ENCODE data around the gene MAP3K5.

MAP3K5 gene

DNA sequence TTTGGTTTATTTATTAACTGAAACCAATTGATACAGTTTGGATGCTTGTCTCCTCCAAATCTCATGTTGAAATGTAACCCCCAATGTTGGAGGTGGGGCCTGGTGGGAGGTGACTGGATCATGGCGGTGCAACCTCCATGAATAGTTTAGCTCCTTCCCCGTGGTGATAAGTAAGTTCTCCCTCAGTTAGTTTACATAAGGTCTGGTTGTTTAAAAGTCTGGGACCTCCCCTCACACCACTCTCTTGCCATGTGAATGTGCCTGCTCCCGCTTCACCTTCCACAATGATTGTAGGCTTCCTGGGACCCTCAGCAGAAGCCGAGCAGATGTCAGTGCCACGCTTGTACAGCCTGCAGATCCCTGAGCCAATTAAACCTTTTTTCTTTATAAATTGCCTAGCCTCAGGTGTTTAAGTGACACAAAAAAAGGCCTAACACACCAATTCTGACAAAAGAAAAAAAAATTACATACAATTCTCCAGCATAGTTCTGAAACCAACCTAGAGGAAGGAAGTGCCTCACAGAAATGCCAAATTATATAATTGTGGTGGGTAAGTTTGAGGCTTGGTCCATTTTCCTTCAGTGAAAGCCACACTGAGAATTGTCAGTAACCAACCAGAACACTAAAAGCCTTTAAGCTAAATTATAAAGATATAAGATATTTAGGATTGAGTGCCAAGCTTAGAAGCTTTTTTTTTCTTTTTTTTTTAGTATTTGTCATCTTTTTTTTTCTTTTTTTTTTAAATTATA lies 257.1 kb downstream of the MAP3K5 start:
- Histone ChIP-seq H3K27me3 (ENCODE audit: low read length) (no peaks in the 10 kb centered on the region), H3K4me2 (ENCODE audit: low read depth, low read length, poor library complexity, severe bottlenecking) (no peak overlapping the region), H3K9me3 (ENCODE audit: insufficient read depth, low read length) (no peaks in the 10 kb centered on the region), H3K4me3 (ENCODE audit: insufficient read depth, low read length, poor library complexity, severe bottlenecking) (no peak overlapping the region), H3K36me3 (ENCODE audit: low read length) (no peaks in the 10 kb centered on the region), H3K9me2 (replicated peaks; ENCODE audit: insufficient read depth, low read length) (no peaks in the 10 kb centered on the region), H3F3A (ENCODE audit: insufficient read depth) (no peaks in the 10 kb centered on the region), H4K20me1 (ENCODE audit: low read depth, low read length) (no peaks in the 10 kb centered on the region), H3K9ac (ENCODE audit: low read length) (no peak overlapping the region), H2AFZ (ENCODE audit: low read depth, low read length, severe bottlenecking) (no peak overlapping the region), H3K27ac (ENCODE audit: low read depth, low read length) (no peak overlapping the region), H3K79me2 (ENCODE audit: insufficient read depth, low read length) (no peaks in the 10 kb centered on the region)
- TF ChIP-seq, protein P1, sequence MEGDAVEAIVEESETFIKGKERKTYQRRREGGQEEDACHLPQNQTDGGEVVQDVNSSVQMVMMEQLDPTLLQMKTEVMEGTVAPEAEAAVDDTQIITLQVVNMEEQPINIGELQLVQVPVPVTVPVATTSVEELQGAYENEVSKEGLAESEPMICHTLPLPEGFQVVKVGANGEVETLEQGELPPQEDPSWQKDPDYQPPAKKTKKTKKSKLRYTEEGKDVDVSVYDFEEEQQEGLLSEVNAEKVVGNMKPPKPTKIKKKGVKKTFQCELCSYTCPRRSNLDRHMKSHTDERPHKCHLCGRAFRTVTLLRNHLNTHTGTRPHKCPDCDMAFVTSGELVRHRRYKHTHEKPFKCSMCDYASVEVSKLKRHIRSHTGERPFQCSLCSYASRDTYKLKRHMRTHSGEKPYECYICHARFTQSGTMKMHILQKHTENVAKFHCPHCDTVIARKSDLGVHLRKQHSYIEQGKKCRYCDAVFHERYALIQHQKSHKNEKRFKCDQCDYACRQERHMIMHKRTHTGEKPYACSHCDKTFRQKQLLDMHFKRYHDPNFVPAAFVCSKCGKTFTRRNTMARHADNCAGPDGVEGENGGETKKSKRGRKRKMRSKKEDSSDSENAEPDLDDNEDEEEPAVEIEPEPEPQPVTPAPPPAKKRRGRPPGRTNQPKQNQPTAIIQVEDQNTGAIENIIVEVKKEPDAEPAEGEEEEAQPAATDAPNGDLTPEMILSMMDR (IDR thresholded peaks at IDR 0.05; ENCODE audit: insufficient read depth, low read length, poor library complexity, severe bottlenecking), result no peak
- no peak for TF ChIP-seq EZH2phosphoT487 (conservative IDR thresholded peaks at IDR 0.05; ENCODE audit: low read length)

DNA sequence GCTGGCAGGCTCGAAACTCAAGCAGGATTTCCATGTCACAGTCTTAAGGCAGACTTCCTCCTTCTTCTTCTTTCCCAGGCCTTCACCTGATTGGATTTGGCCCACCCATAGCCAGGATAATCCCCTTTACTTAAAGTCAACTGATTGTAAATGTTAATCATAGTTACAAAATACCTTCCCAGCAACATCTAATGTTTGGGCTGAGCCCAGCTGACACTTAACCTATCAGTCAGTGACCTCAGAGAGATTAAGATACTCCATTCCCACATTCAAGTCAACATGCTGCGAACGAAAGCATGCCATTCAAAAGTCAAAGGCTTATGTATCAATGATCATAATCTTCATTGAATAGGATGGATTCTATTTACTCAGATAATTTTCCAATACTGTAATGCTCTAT lies 258.0 kb downstream of the MAP3K5 start:
- TF ChIP-seq, protein P1 (IDR thresholded peaks at IDR 0.05; ENCODE audit: insufficient read depth, low read length, poor library complexity, severe bottlenecking), result no peak
- TF ChIP-seq EZH2phosphoT487 (conservative IDR thresholded peaks at IDR 0.05; ENCODE audit: low read length), result no peak
- H3K9me3 ChIP-seq (ENCODE audit: insufficient read depth, low read length), result no peaks in the 10 kb centered on the region
- H3K9ac ChIP-seq (ENCODE audit: low read length), result no peak overlapping the region
- no peaks in the 10 kb centered on the region for H3F3A ChIP-seq (ENCODE audit: insufficient read depth)
- H3K27ac ChIP-seq (ENCODE audit: low read depth, low read length), result no peak overlapping the region
- H4K20me1 ChIP-seq (ENCODE audit: low read depth, low read length), result no peaks in the 10 kb centered on the region
- no peak overlapping the region for H3K4me2 ChIP-seq (ENCODE audit: low read depth, low read length, poor library complexity, severe bottlenecking)
- H2AFZ ChIP-seq (ENCODE audit: low read depth, low read length, severe bottlenecking), result no peak overlapping the region
- H3K79me2 ChIP-seq (ENCODE audit: insufficient read depth, low read length), result no peaks in the 10 kb centered on the region
- no peaks in the 10 kb centered on the region for H3K9me2 ChIP-seq (replicated peaks; ENCODE audit: insufficient read depth, low read length)
- no peak overlapping the region for H3K4me3 ChIP-seq (ENCODE audit: insufficient read depth, low read length, poor library complexity, severe bottlenecking)
- H3K27me3 ChIP-seq (ENCODE audit: low read length), result no peaks in the 10 kb centered on the region
- H3K36me3 ChIP-seq (ENCODE audit: low read length), result no peaks in the 10 kb centered on the region

DNA sequence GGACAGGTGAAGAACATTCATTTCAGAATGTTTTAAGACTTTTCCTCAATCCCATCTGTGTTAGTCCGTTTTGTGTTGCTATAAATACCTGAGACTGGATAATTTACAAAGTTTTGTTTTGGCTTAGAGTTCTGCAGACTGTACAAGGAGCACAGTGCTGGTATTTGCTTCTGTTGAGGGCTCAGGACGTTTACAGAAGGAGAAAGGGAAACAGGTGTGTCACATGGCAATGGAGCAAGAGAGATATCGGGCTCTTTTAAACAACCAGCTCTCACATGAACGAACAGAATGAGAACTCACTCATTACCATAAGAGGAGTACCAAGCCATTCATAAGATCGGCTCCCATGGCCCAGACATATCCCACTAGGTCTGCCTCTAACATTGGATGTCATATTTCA lies 258.8 kb downstream of the MAP3K5 start:
- Histone ChIP-seq H3K79me2 (ENCODE audit: insufficient read depth, low read length) (no peaks in the 10 kb centered on the region), H3K9me2 (replicated peaks; ENCODE audit: insufficient read depth, low read length) (no peaks in the 10 kb centered on the region), H3K36me3 (ENCODE audit: low read length) (no peaks in the 10 kb centered on the region), H3K9ac (ENCODE audit: low read length) (no peak overlapping the region), H2AFZ (ENCODE audit: low read depth, low read length, severe bottlenecking) (no peak overlapping the region), H3F3A (ENCODE audit: insufficient read depth) (no peaks in the 10 kb centered on the region), H3K27ac (ENCODE audit: low read depth, low read length) (no peak overlapping the region), H3K27me3 (ENCODE audit: low read length) (no peaks in the 10 kb centered on the region), H3K4me3 (ENCODE audit: insufficient read depth, low read length, poor library complexity, severe bottlenecking) (no peak overlapping the region), H3K9me3 (ENCODE audit: insufficient read depth, low read length) (no peaks in the 10 kb centered on the region), H4K20me1 (ENCODE audit: low read depth, low read length) (no peaks in the 10 kb centered on the region), H3K4me2 (ENCODE audit: low read depth, low read length, poor library complexity, severe bottlenecking) (no peak overlapping the region)
- no peak for TF ChIP-seq EZH2phosphoT487 (conservative IDR thresholded peaks at IDR 0.05; ENCODE audit: low read length)
- TF ChIP-seq, protein P1 (IDR thresholded peaks at IDR 0.05; ENCODE audit: insufficient read depth, low read length, poor library complexity, severe bottlenecking), result no peak
